Daoy (cell line): ENCODE data around the gene MEPCE. TPM values are rescaled to one million over a fixed set of nuclear protein-coding genes. Genes with fewer than 3 reads are reported as not detected.
"Not testable (repeated sequence)": the region's sequence is repeated elsewhere in the genome, so short reads cannot be mapped to it uniquely, and the experiment has no call there.

Experiments used
- DNase-seq: peaks from one replicate; pipeline ENCODE4 v3.0.0-alpha.2; 2015; ENCODE audit warnings: low read depth
- total RNA-seq: library from RNA; depleted of rRNA; stranded (reverse); fragments of >200 nt; shearing (Covaris generic); gene quantifications from 2 replicates; pipeline ENCODE4 v1.2.3, GENCODE V29; 2014

The MEPCE gene
- total RNA-seq, 1 experiment from 2014 or later = 79.5 TPM

- DNase-seq = no peak
Observed at GRCh38 chr7:100434297-100435144, 4.9 kb downstream of the MEPCE start.

GRCh38 chr7:100435401-100436304, 6.0 kb downstream of the MEPCE start:
- DNase-seq = peak; percentile 70

- no peak for DNase-seq
Observed at GRCh38 chr7:100437150-100438100, 7.8 kb downstream of the MEPCE start.

- DNase-seq = no peak
Observed at GRCh38 chr7:100438172-100438571, 8.5 kb downstream of the MEPCE start.

GRCh38 chr7:100438731-100439130, 9.1 kb downstream of the MEPCE start:
- not testable (repeated sequence) for DNase-seq

GRCh38 chr7:100439244-100439643, 9.6 kb downstream of the MEPCE start:
- not testable (repeated sequence) for DNase-seq

GRCh38 chr7:100441641-100442535, 12.3 kb downstream of the MEPCE start:
- DNase-seq = no peak

- no peak for DNase-seq
Observed at GRCh38 chr7:100443096-100443840, 13.6 kb downstream of the MEPCE start.

- peak; percentile 90 for DNase-seq
Observed at GRCh38 chr7:100444311-100445278, 15.0 kb downstream of the MEPCE start.

- DNase-seq = no peak
Observed at GRCh38 chr7:100446040-100446439, 16.4 kb downstream of the MEPCE start.

- DNase-seq = not testable (repeated sequence)
Observed at GRCh38 chr7:100447363-100447762, 17.7 kb downstream of the MEPCE start.

GRCh38 chr7:100449190-100449795, 19.7 kb downstream of the MEPCE start:
- no peak for DNase-seq

- DNase-seq = no peak
Observed at GRCh38 chr7:100452513-100452912, 22.9 kb downstream of the MEPCE start.

GRCh38 chr7:100453854-100454253, 24.2 kb downstream of the MEPCE start:
- DNase-seq = not testable (repeated sequence)

GRCh38 chr7:100455206-100455605, 25.6 kb downstream of the MEPCE start:
- no peak for DNase-seq

GRCh38 chr7:100456562-100456961, 26.9 kb downstream of the MEPCE start:
- no peak for DNase-seq

- no peak for DNase-seq
Observed at GRCh38 chr7:100457033-100457432, 27.4 kb downstream of the MEPCE start.

GRCh38 chr7:100464210-100464660, 34.6 kb downstream of the MEPCE start, which contains the start of gene SPACDR:
Gene SPACDR, minus strand, starts transcription at chr7:100464260. Its CDS starts 235 bp downstream, at chr7:100464025.
- no peak for DNase-seq
